ENCODE results near the gene ZRANB2. TPM values are rescaled to one million over a fixed set of nuclear protein-coding genes. Genes with fewer than 3 reads are reported as not detected.

The ZRANB2 gene, protein sequence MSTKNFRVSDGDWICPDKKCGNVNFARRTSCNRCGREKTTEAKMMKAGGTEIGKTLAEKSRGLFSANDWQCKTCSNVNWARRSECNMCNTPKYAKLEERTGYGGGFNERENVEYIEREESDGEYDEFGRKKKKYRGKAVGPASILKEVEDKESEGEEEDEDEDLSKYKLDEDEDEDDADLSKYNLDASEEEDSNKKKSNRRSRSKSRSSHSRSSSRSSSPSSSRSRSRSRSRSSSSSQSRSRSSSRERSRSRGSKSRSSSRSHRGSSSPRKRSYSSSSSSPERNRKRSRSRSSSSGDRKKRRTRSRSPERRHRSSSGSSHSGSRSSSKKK
- 32.1 and 50.5 TPM in 2 replicates for total RNA-seq (2014; rRNA removed; shearing (Covaris generic))

DNA sequence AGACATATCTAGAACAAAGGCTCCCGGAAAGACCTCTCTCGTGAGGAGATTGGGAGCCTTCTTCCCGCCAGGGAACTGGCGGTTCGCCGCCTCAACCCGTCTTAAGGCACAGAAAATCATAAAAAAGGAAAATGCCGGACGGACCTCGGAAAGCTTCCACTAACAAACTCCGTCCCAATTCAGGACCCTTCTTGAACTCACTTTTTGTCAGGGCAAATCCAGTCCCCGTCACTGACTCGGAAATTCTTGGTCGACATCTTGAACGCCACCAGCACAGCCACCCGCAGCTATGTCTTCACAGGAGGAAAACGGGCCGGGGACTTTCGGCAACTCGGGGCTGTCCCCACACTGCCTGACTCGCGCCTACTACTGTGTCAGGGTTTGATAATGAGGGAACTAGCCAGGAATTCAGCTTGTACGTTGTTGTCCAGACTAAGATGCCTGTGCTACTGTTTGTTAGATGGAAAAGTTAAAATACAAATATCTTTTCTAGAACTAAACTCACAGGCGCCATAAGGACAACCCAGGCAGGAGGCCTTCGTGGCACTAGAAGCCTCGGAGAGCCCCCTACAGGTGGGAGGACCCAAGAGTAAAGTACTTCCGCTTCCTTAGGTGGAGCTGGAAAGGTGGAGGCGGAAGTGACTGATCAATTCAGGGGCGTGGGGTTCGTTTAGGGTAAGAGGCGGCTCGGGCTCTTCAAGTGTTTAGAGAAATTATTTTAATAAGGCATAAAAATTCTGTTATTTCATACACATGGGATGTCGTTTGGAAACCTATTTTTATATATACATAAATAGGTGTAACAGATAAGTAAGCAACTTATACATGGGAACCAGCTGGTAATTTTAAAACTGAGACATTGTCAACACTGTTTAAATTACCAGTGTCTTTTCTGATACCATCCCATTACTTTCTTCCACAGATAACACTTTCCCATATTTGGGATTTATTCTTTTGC is at the start of gene ZRANB2:
ZRANB2 (minus strand) TSS at position 297 of the 958 bp plus-strand sequence; CDS start at position 257, 40 bp downstream.
- in situ Hi-C loops (cut with HindIII; ENCODE audit: low sequenced_read_pairs), result no loop called here
- DNase-seq (ENCODE audit: low spot score), result peak; percentile 95

DNA sequence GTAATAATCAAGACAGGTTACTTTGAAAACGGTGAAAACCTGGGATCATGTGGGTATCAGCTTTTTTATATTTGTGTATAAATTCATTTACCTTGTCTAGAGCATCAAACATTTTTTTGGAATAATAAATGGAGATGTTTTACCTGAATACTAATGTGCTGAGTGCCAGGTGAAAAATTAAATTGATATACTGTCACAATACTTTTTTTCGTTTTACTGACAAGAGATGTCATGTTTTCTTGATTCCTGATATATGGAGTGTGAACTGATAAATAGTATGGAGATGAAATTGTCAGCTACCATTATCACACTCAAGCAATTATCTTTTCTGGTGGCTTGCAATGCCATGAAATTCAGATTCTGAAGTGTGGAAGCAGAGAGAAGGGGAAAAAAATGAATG is 47.2 kb upstream of the ZRANB2 start:
- in situ Hi-C loops (cut with HindIII; ENCODE audit: low sequenced_read_pairs), result no loop called here
- DNase-seq (ENCODE audit: low spot score), result no peak

DNA sequence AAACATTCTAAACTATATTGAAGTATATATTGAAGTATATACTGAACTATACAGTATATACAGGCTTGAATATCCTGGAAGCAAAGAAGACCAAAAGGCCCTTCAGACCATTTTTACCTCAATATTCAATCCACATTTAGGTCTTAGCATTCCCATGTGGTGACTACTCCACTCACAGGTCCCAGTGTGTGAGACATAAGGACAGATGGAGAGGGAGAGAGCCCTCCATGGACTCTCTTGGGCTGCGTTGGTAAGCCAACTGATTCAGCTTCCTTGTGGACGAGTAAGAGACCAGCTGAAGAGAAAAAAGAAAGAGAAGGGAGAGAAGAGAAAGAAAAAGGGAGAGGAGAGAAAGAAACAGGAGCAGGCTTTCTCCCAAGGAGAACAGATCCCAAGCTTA is 37.3 kb upstream of the ZRANB2 start:
- in situ Hi-C loops (cut with HindIII; ENCODE audit: low sequenced_read_pairs), result no loop called here

DNA sequence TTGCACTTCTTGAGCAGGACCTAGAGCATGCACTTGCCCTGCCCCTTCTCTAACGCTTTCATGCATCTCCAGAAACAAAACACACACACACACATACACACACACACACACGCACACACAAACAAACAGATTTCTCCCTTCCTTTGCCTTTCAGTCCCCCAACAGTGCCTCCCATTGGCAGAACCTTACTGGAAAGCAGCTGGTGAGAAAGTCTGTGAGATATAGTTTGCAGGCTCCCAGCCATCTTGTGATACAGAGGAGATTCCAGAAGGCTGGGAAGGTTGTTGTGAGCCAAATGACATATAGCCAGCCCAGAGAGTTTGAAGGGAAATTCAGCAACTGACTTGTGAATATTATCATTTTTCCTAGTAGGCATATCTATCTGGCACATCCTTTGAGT is 35.9 kb upstream of the ZRANB2 start:
- no peak for DNase-seq (ENCODE audit: low spot score)
- in situ Hi-C loops (cut with HindIII; ENCODE audit: low sequenced_read_pairs), result no loop called here

More for the DNA sequence above, 37.3 kb upstream of the ZRANB2 start:
- DNase-seq (ENCODE audit: low spot score), result no peak

DNA sequence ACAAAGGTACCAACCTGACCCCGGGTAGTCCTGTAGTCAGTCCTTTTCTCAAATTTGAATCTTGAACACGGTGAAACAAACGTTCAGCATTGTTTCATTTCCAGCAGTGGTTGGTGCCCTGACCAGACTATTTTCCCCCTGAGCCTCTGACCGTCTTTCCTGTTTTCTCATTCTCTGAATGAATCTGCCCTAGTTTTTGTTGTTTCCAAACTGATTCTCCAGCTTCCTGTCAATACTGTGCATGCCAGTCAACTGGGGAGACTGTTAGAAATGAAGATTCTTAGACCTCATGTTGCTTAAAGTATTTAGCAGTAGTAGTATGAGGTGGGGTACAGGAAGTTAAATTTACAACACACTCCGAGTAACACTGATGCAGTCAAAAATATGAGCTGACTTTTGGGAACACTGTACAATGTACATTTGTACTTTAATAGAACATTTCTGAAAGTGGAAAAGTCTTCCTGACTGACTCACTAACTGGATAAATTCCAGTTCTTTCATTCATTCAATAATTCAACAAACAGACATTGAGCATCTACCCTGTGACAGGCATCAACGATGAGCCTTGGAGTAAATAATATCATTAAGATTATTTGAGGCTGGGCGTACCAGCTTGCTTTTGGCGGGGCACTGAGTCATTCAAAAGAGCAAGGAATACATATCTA is 26.0 kb upstream of the ZRANB2 start:
- DNase-seq (ENCODE audit: low spot score), result no peak
- in situ Hi-C loops (cut with HindIII; ENCODE audit: low sequenced_read_pairs), result no loop called here

DNA sequence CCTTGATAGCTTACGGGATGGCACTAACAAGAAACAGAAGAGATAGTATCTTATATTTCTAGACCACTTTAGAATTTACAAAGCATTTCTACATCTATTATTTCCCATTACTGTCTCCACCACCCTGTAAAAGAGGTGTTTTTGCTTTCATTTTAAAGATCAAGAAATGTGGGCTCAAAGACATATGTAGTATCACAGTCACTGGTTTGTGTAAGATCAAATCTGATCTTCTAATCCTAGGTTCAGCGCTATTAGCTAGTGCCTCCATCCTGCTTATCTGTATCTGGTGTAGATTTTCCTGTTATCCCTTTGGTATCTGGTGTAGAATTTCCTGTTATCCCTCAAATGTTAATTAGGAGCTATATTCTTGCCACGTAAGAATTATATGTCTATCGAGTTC is 23.6 kb upstream of the ZRANB2 start:
- in situ Hi-C loops (cut with HindIII; ENCODE audit: low sequenced_read_pairs), result no loop called here
- no peak for DNase-seq (ENCODE audit: low spot score)

DNA sequence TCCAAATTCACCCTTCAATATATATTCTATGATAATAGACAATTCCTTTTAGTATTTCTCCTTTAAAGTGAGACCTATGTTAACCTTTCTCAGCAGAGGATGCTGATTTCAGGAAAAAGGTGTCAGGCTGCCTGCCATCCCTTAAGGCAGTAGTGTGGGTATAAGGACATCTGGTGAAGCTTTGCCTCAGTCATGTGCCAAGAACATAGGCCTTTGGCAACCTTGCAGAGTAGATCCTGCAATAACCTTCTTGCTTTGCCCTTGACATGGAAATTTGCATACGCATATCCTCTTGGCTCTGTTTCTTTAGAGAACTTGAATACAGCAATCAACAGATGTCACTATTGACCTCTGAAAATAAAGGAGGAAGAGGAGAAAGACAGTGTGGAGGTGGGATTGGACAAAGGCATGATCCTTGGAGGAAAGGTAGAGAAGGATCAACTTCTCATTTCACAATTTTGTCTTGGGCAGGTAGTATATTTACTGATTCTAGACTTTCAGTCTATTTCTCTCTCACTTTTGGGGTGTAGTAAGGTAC is 21.1 kb upstream of the ZRANB2 start:
- DNase-seq (ENCODE audit: low spot score), result no peak
- in situ Hi-C loops (cut with HindIII; ENCODE audit: low sequenced_read_pairs), result no loop called here

DNA sequence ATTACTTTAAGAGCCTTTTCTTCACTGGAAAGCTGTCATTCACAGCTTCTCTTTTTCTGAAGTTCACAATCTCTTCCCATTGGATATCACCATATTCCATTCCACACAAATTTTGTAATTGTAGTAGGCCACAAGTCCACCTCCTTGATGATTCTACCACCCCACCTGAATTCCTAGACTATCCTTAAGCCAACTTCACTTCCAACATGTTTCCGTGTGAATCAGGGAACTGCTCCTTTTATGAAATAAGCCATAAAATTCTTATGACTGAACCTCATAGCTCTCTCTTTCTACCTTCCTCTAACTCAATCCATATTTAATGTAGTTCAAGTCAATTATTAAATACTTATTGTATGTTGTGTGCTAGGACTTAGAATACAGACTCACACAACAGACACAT is 16.6 kb upstream of the ZRANB2 start:
- DNase-seq (ENCODE audit: low spot score), result no peak
- in situ Hi-C loops (cut with HindIII; ENCODE audit: low sequenced_read_pairs), result no loop called here

DNA sequence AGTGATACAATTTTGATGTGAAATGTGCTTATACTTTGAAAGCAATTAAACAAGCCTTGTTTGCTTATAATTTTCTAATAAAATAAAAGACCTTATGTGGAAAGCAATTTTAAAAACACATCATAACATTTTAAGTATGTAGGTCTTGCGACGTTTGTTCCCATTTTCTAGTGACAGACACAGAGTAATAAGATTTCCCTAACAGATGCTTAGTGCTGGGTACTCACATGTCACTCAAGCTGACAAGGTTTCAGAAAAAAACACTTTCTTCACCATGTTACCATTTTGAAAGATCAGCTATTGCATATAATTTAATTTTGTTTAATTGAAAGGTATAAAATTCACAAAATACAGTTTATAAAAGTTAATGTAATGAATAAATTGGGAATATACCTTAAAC is 14.1 kb upstream of the ZRANB2 start:
- in situ Hi-C loops (cut with HindIII; ENCODE audit: low sequenced_read_pairs), result no loop called here
- DNase-seq (ENCODE audit: low spot score), result no peak

DNA sequence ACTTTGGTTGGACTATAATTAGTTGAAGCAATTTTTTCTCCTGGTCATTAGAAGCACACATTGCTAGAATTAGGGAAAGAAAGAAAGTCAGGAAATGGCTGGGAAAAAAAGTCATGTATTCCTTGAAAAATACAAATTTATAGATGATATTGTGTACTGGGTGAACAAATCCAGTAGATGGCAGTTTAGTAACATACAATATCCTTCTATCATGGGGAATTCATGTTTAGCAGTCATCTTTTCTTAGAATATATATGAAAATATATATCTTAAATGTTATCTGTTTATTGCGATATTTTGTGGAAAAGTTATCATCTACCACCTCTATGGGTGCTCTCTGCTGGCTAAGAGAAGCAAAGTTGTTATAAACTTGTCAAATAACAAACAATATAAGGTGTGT is 13.1 kb upstream of the ZRANB2 start:
- in situ Hi-C loops (cut with HindIII; ENCODE audit: low sequenced_read_pairs), result no loop called here
- peak; percentile 48 for DNase-seq (ENCODE audit: low spot score)

DNA sequence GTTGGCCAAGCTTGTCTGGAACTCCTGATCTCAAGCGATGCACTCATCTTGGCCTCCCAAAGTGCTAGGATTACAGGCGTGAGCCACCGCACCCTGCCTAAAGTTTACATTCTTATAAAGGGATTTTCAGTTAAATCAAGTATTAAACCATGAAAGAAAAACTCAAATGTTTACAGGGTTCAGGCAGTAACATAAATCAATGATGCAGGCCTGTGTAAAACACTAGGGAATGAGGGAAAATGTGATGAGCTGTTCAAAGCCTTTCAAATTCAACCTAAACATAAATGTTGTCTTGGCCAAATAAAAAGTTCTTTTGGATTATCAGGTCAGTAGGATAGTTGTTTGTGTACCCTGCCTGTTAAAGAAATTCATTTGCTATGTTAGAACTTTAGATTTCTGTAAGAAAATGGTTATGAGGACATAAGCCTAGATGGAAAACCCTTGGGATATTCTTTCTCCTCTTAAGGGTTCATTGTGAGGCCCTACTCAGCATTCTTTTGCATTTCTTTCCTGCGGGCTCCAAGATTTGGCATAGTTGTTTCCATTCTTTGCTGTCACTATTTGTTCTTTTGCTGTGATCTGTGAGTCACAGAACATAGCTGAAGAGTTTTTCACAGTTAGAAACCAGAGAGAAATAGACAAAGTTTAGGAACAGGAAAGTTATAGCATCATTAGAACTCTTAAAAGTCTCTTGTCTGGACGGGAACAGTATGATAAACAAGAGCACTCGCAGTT is 8.9 kb upstream of the ZRANB2 start:
- in situ Hi-C loops (cut with HindIII; ENCODE audit: low sequenced_read_pairs), result no loop called here
- DNase-seq (ENCODE audit: low spot score), result no peak

DNA sequence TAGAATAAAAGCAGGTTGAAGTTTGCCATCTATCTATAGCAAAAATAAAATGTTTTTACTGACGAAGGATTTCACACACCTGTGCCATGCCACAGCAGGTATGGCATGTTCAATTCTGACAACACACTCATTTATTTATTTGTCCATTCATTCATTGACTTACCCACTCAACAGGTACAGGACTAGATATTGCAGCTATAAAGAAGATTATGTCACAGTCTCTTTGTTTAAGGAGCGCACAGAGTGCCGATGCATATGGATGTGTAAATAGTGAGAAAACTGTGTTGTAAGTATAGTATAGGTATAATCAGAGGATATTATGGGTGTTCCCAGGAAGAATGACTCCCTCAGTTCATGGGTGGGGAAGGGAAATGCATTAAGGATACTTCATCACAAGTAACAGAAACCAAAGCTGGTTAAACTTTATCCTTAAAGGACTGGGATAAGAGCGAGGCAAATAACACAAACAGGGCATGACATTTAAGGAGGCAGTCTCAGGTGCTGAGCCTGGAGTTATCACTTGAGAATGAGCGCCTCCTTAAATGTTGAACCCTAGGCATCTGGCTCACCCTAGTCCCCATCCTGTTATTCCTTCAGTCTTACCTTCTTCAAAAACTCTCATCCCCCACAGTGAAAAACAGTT is 7.9 kb upstream of the ZRANB2 start:
- in situ Hi-C loops (cut with HindIII; ENCODE audit: low sequenced_read_pairs), result no loop called here
- no peak for DNase-seq (ENCODE audit: low spot score)

DNA sequence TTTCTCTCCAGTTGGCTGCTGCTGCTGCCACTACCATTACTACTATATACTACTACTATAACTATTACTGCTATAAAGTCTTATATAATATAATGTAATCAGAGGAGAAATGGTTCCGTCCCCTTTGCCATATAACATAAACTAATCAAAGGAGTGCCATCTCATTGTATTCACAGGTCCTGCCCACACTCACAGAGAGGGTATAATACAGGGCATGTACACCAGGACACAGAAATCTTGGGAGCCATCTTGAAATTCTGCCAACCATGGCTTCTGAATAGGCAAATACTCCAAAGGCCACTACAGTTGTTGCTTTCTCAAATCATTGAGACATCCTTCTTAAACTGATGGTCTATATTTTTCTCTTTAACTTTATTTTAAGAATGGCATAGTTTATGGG is 6.9 kb upstream of the ZRANB2 start:
- in situ Hi-C loops (cut with HindIII; ENCODE audit: low sequenced_read_pairs), result no loop called here
- no peak for DNase-seq (ENCODE audit: low spot score)

DNA sequence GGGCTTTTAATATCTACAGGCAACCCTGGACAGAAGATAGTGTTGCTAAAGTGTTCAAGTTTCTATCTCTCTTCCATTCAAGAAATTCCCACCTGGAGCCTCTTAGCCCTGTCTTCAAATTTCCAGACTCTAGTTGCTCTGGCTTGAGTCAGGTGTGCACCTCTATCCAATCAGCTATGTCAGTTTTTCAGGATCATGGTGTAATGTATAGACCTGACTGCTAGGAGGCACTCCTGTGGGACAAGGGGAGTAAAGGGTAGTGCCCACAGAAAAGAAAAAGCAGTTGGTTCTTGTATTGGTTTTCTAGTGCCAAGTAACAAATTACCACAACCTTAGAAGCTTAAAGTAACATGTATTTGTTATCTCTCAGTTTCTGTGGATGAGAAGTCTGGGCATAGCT is 6.2 kb upstream of the ZRANB2 start:
- in situ Hi-C loops (cut with HindIII; ENCODE audit: low sequenced_read_pairs), result no loop called here
- no peak for DNase-seq (ENCODE audit: low spot score)

DNA sequence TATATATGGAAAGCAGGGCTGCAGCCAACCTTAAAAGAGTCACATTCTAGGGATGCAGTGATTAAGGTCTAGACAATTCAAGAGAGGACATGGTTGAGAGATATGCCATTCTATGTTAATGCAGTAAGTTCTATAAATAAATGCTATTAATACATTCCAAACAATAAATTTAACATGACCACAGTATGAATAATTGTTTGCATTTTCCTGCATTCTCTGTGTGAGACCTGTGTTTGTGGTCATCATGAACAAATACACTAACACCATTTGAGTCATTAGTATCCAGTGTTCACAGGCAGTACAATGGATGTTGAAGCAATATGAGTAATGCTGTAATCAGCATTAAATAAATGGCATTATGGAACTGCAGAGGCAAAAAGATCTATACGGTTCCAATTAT is 5.5 kb upstream of the ZRANB2 start:
- in situ Hi-C loops (cut with HindIII; ENCODE audit: low sequenced_read_pairs), result no loop called here
- DNase-seq (ENCODE audit: low spot score), result no peak

DNA sequence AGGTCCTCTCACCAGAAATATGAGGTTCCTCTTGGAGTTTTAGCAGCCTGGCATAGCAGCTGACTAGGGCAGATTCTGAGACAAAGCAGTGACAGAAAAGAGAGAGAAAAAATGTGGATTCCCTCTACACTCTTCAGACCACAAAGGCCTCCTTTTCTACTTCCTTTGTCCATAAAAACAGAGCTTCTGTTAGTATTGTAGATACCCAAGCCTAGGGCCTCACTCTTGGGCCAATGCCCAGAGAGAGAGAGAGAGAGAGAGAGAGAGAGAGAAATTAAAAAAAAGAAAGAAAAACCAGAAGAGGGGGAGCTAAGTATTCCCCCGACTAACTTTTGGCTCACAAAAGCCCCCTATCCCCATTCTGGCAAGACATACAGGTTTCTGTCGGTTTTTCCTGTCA is 2.4 kb upstream of the ZRANB2 start:
- in situ Hi-C loops (cut with HindIII; ENCODE audit: low sequenced_read_pairs), result no loop called here
- no peak for DNase-seq (ENCODE audit: low spot score)

DNA sequence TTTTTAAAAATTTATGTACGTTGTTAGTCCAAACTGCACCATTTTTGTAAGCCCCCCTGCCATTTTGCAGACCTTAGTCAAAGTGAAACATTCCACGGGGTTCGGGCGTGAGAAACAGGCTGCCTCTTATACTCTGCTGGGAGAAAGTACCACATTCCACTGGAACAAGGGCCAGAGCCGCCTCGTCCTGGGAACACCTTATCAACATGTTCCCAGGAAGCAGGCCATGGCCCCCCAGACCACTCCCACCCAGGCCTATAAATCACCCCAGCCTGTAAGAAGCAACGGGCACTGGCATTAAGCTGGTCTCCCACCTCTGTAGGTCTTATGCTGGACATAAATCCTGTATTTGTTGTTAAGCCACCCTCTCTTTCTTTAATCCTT is 854 bp upstream of the ZRANB2 start:
- in situ Hi-C loops (cut with HindIII; ENCODE audit: low sequenced_read_pairs), result no loop called here
- no peak for DNase-seq (ENCODE audit: low spot score)

DNA sequence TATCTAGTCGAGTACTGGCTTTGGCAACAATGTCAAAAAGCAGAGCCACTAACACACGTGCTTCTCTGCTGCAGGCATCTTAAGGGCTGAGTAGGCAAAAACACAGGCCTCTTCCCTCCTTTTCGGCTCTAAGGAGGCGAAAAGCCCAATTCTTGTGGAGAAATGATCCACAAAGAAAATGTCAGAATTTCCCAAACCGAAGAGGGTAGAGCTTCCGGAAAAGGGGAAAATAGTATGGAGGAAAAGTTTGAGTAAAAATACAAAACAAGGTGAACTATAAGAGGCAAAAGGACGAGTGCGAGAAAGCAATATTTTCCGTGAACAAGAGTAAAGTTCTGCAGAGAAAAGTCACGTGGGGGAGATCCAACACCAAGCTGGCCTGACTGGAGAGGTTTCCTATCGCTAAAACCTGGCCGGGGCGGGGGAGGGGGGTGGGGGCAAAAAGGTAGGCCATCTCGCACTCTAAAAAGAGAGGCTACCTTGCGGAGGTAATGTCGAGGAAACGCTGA is 551 bp downstream of the ZRANB2 start:
- in situ Hi-C loops (cut with HindIII; ENCODE audit: low sequenced_read_pairs), result no loop called here
- DNase-seq (ENCODE audit: low spot score), result peak; percentile 50

Data from G401 (cell line).